PC-3 (cell line): ENCODE results near the gene CYP2A6.

ENCODE experiments used
- EZH2 ChIP-seq: fragments of 300-600 bp; sonication (generic); IDR thresholded peaks from one replicate; pipeline ENCODE4 v1.6.1; 2017; ENCODE audit warnings: antibody characterized with exemption, mild to moderate bottlenecking, low read length; ENCODE audit not compliant: unreplicated experiment
- TF ChIP-seq, protein P1 (sequence below): fragments of 300-600 bp; sonication (generic); conservative IDR thresholded peaks from 2 replicates; pipeline ENCODE4 v1.5.1; 2017; ENCODE audit warnings: antibody characterized with exemption, low read depth, mild to moderate bottlenecking, low read length

DNA sequence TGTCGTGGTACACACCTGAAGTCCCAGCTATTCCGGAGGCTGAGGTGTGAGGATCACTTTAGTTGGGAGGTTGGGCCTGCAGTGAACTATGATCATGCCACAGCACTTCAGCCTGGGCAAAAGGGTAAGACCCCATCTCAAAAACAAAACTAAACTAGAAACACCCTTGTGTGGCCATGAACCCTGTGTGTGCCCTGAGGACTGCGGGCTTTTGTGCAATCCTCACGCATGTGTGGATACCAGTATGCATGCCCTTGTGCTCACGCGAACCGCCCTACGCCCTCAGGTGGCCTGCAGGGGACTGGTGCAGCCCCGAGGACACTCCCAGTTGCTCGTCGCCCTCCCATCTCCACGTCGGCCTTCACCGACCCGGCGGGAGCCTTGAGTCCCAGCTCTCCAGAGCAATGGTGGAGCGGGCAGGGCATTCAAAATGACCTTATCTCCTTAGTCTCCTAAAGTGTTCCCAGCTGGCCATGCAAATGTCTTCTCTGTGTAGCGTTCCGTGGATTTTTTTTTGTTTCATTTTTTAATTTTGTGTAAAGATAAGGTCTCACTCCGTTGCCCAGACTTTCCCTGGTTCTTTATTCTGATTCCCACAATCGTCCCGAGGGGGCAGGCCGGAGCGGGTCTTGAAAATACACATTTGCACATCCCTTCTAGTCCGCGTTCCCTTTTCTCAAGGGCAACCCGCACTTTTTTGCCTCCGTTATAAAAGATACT, 52.1 kb downstream of the CYP2A6 start:
- TF ChIP-seq, protein P1, sequence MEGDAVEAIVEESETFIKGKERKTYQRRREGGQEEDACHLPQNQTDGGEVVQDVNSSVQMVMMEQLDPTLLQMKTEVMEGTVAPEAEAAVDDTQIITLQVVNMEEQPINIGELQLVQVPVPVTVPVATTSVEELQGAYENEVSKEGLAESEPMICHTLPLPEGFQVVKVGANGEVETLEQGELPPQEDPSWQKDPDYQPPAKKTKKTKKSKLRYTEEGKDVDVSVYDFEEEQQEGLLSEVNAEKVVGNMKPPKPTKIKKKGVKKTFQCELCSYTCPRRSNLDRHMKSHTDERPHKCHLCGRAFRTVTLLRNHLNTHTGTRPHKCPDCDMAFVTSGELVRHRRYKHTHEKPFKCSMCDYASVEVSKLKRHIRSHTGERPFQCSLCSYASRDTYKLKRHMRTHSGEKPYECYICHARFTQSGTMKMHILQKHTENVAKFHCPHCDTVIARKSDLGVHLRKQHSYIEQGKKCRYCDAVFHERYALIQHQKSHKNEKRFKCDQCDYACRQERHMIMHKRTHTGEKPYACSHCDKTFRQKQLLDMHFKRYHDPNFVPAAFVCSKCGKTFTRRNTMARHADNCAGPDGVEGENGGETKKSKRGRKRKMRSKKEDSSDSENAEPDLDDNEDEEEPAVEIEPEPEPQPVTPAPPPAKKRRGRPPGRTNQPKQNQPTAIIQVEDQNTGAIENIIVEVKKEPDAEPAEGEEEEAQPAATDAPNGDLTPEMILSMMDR, result peak; percentile 47
- TF ChIP-seq EZH2, result no peak
